Stimulated activated CD4-positive, alpha-beta T cell treated with anti-CD3 and anti-CD28 coated beads, Interleukin-12 subunit alpha, Interleukin-12 subunit beta, amount 100 ng/mL, for 48 hours (primary cell): Measurements from ENCODE around the gene RETREG2.
A peak's percentile ranks its signal among the peaks of the same experiment; 100 is the strongest.

ENCODE experiments used
- DNase-seq, 3 donors: peaks; one replicate each; pipeline ENCODE4 v3.0.0-alpha.2; 2020; ENCODE audit warnings: low read depth in 2 of 3, low spot score in 1 of 3

The RETREG2 gene

GRCh38 chr2:219177552-219178376, at the start of gene RETREG2:
RETREG2 (plus strand) TSS chr2:219178275; CDS start chr2:219178353, 78 bp downstream.
- peak; percentile 61 to 73 (median 63) for DNase-seq

- DNase-seq: no peak
Observed at GRCh38 chr2:219128396-219128795, 49.7 kb upstream of the RETREG2 start.

- no peak for DNase-seq
Observed at GRCh38 chr2:219129589-219129988, 48.5 kb upstream of the RETREG2 start.

GRCh38 chr2:219131327-219131726, 46.7 kb upstream of the RETREG2 start:
- DNase-seq: no peak

GRCh38 chr2:219131744-219132143, 46.3 kb upstream of the RETREG2 start:
- no peak for DNase-seq

GRCh38 chr2:219133976-219134375, 44.1 kb upstream of the RETREG2 start:
- DNase-seq: no peak

- DNase-seq: no peak
Observed at GRCh38 chr2:219140722-219141121, 37.4 kb upstream of the RETREG2 start.

GRCh38 chr2:219142329-219142728, 35.7 kb upstream of the RETREG2 start:
- DNase-seq: no peak

GRCh38 chr2:219149667-219150066, 28.4 kb upstream of the RETREG2 start:
- no peak for DNase-seq

GRCh38 chr2:219155054-219155644, 22.9 kb upstream of the RETREG2 start:
- DNase-seq: peak in 1 of 3 donors; percentile 71

- DNase-seq: no peak
Observed at GRCh38 chr2:219157396-219157795, 20.7 kb upstream of the RETREG2 start.

GRCh38 chr2:219158025-219158424, 20.1 kb upstream of the RETREG2 start:
- DNase-seq: no peak

- DNase-seq: no peak
Observed at GRCh38 chr2:219158586-219158985, 19.5 kb upstream of the RETREG2 start.

GRCh38 chr2:219159771-219160185, 18.3 kb upstream of the RETREG2 start:
- no peak for DNase-seq

GRCh38 chr2:219160186-219161017, 17.7 kb upstream of the RETREG2 start, which contains the start of gene NHEJ1:
NHEJ1 (minus strand) TSS chr2:219160815; CDS start chr2:219158362, 2,453 bp downstream.
- peak; percentile 92 to 95 (median 93) for DNase-seq

GRCh38 chr2:219161097-219161496, 17.0 kb upstream of the RETREG2 start:
- DNase-seq: no peak

- no peak for DNase-seq
Observed at GRCh38 chr2:219163156-219163555, 14.9 kb upstream of the RETREG2 start.

- DNase-seq: no peak
Observed at GRCh38 chr2:219165058-219165911, 12.8 kb upstream of the RETREG2 start.

GRCh38 chr2:219167997-219168396, 10.1 kb upstream of the RETREG2 start:
- DNase-seq: no peak

GRCh38 chr2:219168526-219168925, 9.5 kb upstream of the RETREG2 start:
- no peak for DNase-seq

- no peak for DNase-seq
Observed at GRCh38 chr2:219168932-219169331, 9.1 kb upstream of the RETREG2 start.
